Upper lobe of left lung (tissue), 4 donors: ENCODE data around the gene ZNF775.

Experiments used
- POLR2A ChIP-seq, 4 donors: fragments of 450-650 bp; IDR thresholded peaks; one replicate each; pipeline ENCODE4 v1.5.1; 2016 to 2017; ENCODE audit warnings: antibody characterized with exemption in 4 of 4, mild to moderate bottlenecking in 2 of 4
- POLR2AphosphoS5 ChIP-seq, 2 donors: sonication (generic); formaldehyde crosslinking; IDR thresholded peaks; one replicate each; pipeline ENCODE4 v1.5.1; 2017; ENCODE audit warnings: antibody characterized with exemption in 2 of 2

- no peak for TF ChIP-seq POLR2AphosphoS5 (IDR thresholded peaks at IDR 0.05)
- TF ChIP-seq POLR2A (IDR thresholded peaks at IDR 0.05), result no peak
Measured at GRCh38 chr7:150371131-150371995, 7.8 kb upstream of the ZNF775 start.
